ENCODE results near the gene PGM1.

The PGM1 gene

DNA sequence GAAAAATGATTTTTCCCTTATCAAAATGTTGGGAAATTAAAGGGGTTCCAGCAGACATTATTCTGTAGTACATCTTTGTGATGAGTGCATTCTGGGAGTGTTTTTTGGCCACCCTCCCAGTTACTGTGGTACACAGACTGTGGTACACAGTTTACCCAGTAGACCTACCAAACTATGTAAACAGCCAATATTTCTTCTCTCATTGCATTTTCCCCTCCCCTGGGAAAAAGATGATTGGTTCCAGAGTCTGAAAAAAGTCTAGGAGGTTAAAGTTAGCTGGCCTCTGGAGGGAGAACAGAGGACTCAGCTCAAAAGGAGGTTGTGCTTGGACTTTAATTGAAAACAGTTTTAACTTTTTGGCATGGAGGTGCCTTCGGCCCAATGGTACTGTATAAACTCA is 42.5 kb downstream of the PGM1 start:
- DNase-seq: no peak

DNA sequence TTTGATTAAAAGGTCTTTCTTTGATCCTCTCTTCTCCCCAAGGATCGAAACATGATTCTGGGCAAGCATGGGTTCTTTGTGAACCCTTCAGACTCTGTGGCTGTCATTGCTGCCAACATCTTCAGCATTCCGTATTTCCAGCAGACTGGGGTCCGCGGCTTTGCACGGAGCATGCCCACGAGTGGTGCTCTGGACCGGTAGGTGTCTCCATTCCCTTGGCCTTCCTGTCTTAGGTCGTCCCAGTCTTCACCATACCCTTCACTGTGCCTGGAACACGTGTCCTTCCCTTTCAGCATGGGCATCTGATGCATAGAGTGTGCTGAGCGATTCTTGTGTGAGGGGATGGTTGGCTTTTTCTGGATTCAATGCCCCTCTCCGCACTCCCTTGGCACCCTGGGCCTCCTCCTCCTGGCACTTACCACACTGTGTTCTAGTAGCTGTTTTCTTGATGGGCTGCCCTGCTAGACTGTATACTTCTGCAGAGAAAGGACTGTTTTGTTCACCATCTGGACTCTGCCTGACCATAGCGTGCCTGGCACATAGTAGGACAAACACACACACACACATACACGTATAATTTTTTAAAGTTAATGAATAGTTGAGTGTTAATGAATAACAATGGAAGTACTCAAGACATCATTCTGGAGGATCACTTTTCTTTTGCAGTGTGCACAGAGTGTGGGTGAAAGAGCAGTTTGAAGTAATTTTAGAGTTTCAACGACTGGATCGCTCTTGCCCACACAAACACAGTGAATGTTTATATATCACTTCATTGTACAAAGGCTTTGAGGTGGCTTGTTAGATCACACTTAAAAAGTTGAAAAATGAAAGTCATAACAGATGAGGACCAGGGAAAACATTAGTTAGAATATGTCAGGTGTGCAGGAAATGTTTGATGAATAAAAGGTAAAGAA is 43.2 kb downstream of the PGM1 start:
- no peak for DNase-seq

- DNase-seq: no peak
Measured at GRCh38 chr1:63638471-63638870, 45.3 kb downstream of the PGM1 start.

DNA sequence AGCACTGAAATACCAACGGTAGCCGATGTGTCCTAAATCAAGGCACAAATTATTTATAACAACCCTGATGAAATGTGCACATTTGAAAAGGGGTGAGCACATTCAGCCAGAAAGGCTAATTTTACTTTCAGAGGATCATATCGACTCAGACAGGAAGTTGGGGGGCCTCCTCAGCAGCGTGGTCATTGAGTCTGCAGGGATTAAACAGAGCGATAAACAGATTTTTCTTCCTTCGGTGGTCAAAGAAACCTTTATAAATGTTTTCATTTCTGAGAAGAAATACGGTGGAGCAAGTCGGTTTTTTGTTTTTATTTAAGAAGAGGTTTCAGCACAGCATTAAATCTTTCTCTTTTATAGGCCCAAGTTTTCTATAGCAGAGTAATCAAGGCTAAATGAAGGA is 45.7 kb downstream of the PGM1 start:
- DNase-seq: no peak

DNA sequence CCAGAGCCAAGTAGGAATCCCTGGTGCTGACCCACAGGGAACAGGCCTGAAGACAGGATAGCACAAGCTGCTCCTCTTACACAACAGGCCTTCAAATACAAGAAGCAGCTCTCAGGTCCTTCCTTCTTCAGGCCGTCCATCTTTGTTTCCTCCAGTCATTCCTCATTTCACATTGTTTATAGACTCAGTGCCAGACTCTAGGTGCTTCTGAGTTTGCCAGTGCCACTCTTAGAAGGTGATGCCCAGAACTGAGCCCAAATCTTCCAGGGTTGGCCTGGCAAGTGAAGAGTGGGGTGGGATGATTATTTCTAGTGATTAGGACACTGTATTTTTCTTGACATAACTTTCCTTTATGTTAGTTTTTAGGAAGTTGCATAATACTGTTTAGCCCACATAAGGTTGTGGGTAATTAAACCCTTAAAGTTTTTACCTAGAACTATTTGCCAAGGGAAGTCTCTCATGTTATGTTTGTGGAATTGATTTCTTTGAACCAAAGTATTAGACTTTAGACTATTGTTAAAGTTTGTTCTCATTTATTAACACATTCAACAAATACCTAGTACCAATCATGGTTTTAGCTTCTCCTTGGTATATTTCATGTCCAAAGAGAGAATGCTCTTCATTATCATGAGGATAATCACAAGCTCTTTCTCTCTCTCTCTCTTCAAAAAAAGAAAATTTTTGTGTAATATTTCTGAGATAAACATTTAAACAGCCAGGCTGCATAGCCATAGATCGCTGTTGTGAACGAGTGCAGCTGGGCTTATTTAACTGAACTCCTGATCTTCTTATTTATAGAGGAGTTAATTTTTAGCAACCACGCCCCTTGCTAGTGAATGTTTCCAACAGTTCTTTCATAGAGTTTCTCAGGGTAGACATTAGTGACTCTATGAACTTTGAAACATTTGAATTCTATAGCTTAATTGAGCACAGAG is 47.7 kb downstream of the PGM1 start:
- DNase-seq: no peak

DNA sequence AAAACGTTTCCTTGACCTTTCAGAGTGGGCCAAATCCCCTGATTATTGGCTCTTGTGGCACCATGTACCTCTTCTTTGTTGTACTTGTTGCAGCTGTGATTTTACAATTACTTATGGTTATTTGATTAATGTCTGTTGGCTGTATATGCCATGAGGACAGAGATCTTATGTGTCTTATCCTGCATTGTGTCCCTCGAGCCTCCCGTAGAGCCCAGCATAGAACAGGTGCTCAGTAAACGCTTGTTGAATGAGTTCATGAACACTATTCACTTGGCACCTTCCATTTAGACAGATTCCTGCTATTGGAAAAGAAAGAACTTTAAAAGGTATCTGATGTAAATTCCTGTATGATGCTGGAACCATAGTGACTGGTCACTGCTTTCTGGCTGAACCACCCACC is 48.4 kb downstream of the PGM1 start:
- DNase-seq: no peak

GRCh38 chr1:63642901-63643300 is 49.7 kb downstream of the PGM1 start:
- no peak for DNase-seq

DNA sequence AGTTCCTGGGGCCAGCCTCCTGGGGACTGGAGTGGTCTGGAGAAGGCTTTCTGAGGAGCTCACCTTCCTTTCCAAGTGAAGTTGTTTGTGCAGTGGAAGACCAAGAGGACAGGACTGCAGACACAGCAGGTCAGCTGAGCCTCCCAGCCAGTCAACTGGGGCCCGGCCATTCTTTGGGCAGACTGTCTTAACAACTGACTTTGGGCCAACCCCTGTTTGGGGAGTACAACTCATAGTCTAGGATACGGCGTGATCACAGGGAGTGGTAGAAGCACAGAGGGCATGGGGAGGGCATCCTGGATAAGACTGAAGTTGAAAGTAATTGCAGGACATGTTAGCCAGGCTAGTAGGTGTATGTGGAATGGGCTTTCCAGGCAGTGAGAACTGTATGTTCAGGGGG is 50.3 kb downstream of the PGM1 start:
- DNase-seq: no peak

- no peak for DNase-seq
Measured at GRCh38 chr1:63643926-63644325, 50.7 kb downstream of the PGM1 start.

- no peak for DNase-seq
Measured at GRCh38 chr1:63645317-63645716, 52.1 kb downstream of the PGM1 start.

GRCh38 chr1:63648689-63649088 is 55.5 kb downstream of the PGM1 start:
- DNase-seq: no peak

- peak in 1 of 4 experiments; percentile 3 for DNase-seq
Measured at GRCh38 chr1:63651161-63651701, 58.0 kb downstream of the PGM1 start.

GRCh38 chr1:63653976-63654375 is 60.8 kb downstream of the PGM1 start:
- DNase-seq: no peak

- no peak for DNase-seq
Measured at GRCh38 chr1:63659448-63659847, 66.2 kb downstream of the PGM1 start.

- DNase-seq: no peak
Measured at GRCh38 chr1:63662056-63662836, 69.0 kb downstream of the PGM1 start.

- no peak for DNase-seq
Measured at GRCh38 chr1:63662841-63663240, 69.6 kb downstream of the PGM1 start.

GRCh38 chr1:63663301-63663700 is 70.1 kb downstream of the PGM1 start:
- DNase-seq: no peak

GRCh38 chr1:63663873-63664272 is 70.7 kb downstream of the PGM1 start:
- DNase-seq: no peak

- no peak for DNase-seq
Measured at GRCh38 chr1:63664742-63665141, 71.5 kb downstream of the PGM1 start.

DNA sequence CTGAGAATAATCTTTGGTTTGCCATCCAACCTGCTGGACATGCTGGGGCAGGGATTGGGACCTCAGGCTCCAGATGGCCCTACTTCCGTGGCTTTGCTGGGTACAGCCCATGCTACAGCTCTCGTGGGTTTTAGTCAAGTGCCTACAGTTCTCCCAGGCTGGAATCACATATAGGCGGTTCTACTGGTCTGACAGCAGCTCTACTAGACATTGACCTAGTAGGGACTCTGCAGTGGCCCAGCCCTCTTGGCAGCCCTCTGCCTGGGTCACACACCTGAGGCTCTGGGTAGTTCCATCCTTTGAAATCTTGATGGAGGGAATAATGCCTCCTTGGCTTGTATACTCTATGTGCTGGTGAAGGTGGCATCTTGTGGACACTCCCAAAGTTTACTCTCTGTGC is 72.2 kb downstream of the PGM1 start:
- DNase-seq: no peak

- DNase-seq: no peak
Measured at GRCh38 chr1:63665824-63666223, 72.6 kb downstream of the PGM1 start.

GRCh38 chr1:63668298-63668697 is 75.1 kb downstream of the PGM1 start:
- no peak for DNase-seq

Data from activated naive CD4-positive, alpha-beta T cell (primary cell).